Measurements from ENCODE around the gene TTLL10. TPM values are rescaled to one million over a fixed set of nuclear protein-coding genes. Genes with fewer than 3 reads are reported as not detected.

The TTLL10 gene
- total RNA-seq, 1 donor from 2014 or later = 0.16 TPM

DNA sequence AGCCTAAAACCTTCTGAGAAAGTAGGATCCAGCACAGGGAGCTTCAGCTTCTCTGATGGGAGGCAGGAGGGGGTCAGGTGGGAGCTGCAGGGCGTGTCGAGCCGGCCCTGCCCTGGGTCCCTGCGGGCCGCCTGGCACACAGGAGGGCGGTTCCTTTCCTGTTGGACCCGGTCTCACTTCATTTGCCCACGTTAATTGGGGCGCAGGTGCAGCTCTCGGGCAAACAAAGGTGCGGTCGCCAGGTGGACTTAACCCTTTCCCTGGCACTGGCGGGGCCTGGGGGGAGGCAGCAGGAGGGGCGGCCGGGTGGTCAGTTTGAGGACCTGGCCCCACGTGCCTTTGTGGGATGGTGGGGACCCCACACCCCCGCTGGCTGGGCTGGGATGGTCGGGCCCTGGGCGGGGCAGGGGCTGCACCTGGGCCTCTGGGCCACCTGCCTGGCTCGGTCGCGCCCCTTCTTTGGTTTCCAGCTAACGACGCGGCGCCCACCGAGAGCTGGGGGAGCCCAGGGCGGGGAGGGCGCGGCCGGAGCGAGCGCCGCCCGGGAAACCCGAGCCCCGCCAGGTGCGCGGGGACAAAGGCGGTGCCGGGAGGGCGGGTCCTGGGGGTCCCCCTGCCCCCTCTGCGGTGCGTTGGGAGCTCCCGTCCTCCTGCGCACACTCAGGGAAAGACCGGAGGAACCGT, 37.0 kb upstream of the TTLL10 start:
- ChIA-PET CTCF (interaction anchor here (0.8 to 2.0 kb wide), 3 partner anchors 15 to 114 kb away, joined by 3 to 10 read pairs (median 3); no protein-coding TSS in a partner anchor), POLR2A (interaction anchor here (0.6 to 2.6 kb wide), 20 partner anchors 8 to 1093 kb away, joined by 3 to 27 read pairs (median 5); partner anchors contain the start of genes CCNL2 and TNFRSF4)
- Mint-ChIP-seq H3K27me3 (no peaks in the 10 kb centered on the region), H3K4me3 (peak overlapping the region; percentile 62), H3K36me3 (ENCODE audit: low read depth) (no peaks in the 10 kb centered on the region), H3K9me3 (no peaks in the 10 kb centered on the region), H3K4me1 (peaks cover 31% of the 10 kb centered on the region), H3K27ac (peak overlapping the region; percentile 82)
- ATAC-seq (ENCODE audit: low read depth) = peak; percentile 68
- intact Hi-C loops (cut with micrococcal nuclease) = loop anchor here (1.0 to 2.0 kb wide), 5 partner anchors 8 to 72 kb away; no protein-coding TSS in a partner anchor
- TF ChIP-seq, protein P1, sequence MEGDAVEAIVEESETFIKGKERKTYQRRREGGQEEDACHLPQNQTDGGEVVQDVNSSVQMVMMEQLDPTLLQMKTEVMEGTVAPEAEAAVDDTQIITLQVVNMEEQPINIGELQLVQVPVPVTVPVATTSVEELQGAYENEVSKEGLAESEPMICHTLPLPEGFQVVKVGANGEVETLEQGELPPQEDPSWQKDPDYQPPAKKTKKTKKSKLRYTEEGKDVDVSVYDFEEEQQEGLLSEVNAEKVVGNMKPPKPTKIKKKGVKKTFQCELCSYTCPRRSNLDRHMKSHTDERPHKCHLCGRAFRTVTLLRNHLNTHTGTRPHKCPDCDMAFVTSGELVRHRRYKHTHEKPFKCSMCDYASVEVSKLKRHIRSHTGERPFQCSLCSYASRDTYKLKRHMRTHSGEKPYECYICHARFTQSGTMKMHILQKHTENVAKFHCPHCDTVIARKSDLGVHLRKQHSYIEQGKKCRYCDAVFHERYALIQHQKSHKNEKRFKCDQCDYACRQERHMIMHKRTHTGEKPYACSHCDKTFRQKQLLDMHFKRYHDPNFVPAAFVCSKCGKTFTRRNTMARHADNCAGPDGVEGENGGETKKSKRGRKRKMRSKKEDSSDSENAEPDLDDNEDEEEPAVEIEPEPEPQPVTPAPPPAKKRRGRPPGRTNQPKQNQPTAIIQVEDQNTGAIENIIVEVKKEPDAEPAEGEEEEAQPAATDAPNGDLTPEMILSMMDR (IDR thresholded peaks at IDR 0.05) = no peak
- peak; percentile 56 for DNase-seq

- Mint-ChIP-seq H3K4me1 (peaks cover 37% of the 10 kb centered on the region), H3K36me3 (ENCODE audit: low read depth) (no peaks in the 10 kb centered on the region), H3K27ac (peak overlapping the region; percentile 90), H3K27me3 (no peaks in the 10 kb centered on the region), H3K4me3 (peak overlapping the region; percentile 76), H3K9me3 (no peaks in the 10 kb centered on the region)
- intact Hi-C loops (cut with micrococcal nuclease) = loop anchor here (1.0 to 2.0 kb wide), 4 partner anchors 15 to 71 kb away; no protein-coding TSS in a partner anchor
- TF ChIP-seq, protein P1 (IDR thresholded peaks at IDR 0.05) = no peak
- ChIA-PET POLR2A (interaction anchor here (0.6 to 2.6 kb wide), 19 partner anchors 7 to 1092 kb away, joined by 3 to 27 read pairs (median 5); partner anchors contain the start of gene TNFRSF4), CTCF (interaction anchor here (0.8 to 2.0 kb wide), 3 partner anchors 15 to 113 kb away, joined by 3 to 10 read pairs (median 3); no protein-coding TSS in a partner anchor)
- ATAC-seq (ENCODE audit: low read depth) (peak; percentile 75), DNase-seq (peak; percentile 78)
Observed at GRCh38 chr1:1137256-1138045, 36.2 kb upstream of the TTLL10 start.

- DNase-seq = no peak
- Mint-ChIP-seq H3K27me3 (no peaks in the 10 kb centered on the region), H3K27ac (no peak overlapping the region), H3K9me3 (no peaks in the 10 kb centered on the region), H3K4me1 (peaks cover 56% of the 10 kb centered on the region), H3K36me3 (ENCODE audit: low read depth) (no peaks in the 10 kb centered on the region), H3K4me3 (no peak overlapping the region)
- intact Hi-C loops (cut with micrococcal nuclease) = loop anchor here (5.0 kb wide), 1 partner anchor 92 kb away; the partner anchor contains the start of genes B3GALT6 and SDF4
- ChIA-PET POLR2A (no interaction called here), CTCF (no interaction called here)
- TF ChIP-seq, protein P1 (IDR thresholded peaks at IDR 0.05) = no peak
- no peak for ATAC-seq (ENCODE audit: low read depth)
Observed at GRCh38 chr1:1140673-1141072, 33.0 kb upstream of the TTLL10 start.

GRCh38 chr1:1141244-1141910, 32.3 kb upstream of the TTLL10 start:
- CTCF ChIA-PET = no interaction called here
- POLR2A ChIA-PET = no interaction called here
- no peak overlapping the region for H3K27ac Mint-ChIP-seq
- no peaks in the 10 kb centered on the region for H3K27me3 Mint-ChIP-seq
- H3K4me1 Mint-ChIP-seq = peaks cover 51% of the 10 kb centered on the region
- intact Hi-C loops (cut with micrococcal nuclease) = loop anchor here (5.0 kb wide), 1 partner anchor 91 kb away; the partner anchor contains the start of genes B3GALT6 and SDF4
- no peak overlapping the region for H3K4me3 Mint-ChIP-seq
- DNase-seq (no peak), ATAC-seq (ENCODE audit: low read depth) (no peak)
- no peaks in the 10 kb centered on the region for H3K9me3 Mint-ChIP-seq
- H3K36me3 Mint-ChIP-seq (ENCODE audit: low read depth) = no peaks in the 10 kb centered on the region
- TF ChIP-seq, protein P1 (IDR thresholded peaks at IDR 0.05) = no peak
